ENCODE measurements around the gene LRRC75A. TPM values are rescaled to one million over a fixed set of nuclear protein-coding genes. Genes with fewer than 3 reads are reported as not detected.

The LRRC75A gene
- polyA plus RNA-seq, 1 experiment, result 1.3 TPM

- no peak overlapping the region for H3K4me3 ChIP-seq (ENCODE audit: low read depth, low read length)
- H3K36me3 ChIP-seq (ENCODE audit: control insufficient read depth, insufficient read depth, low read length), result no peaks in the 10 kb centered on the region
- POLR2A ChIA-PET, result no interaction called here
- no peaks in the 10 kb centered on the region for H3K27me3 ChIP-seq (ENCODE audit: control insufficient read depth, insufficient read depth, low read length)
- TF ChIP-seq CTCF (IDR thresholded peaks at IDR 0.05; ENCODE audit: insufficient read depth, low read depth, low read length), result no peak
- CTCF ChIA-PET, result interaction anchor here (1.8 kb wide), 1 partner anchor 39 kb away, joined by 4 read pairs; no protein-coding TSS in a partner anchor
- no peak for DNase-seq (ENCODE audit: low read depth)
These were observed 9.7 kb downstream of the LRRC75A start for GRCh38 chr17:16482253-16482652.

GRCh38 chr17:16480995-16481394 lies 11.0 kb downstream of the LRRC75A start:
- TF ChIP-seq CTCF (IDR thresholded peaks at IDR 0.05; ENCODE audit: insufficient read depth, low read depth, low read length), result no peak
- DNase-seq (ENCODE audit: low read depth), result no peak
- H3K36me3 ChIP-seq (ENCODE audit: control insufficient read depth, insufficient read depth, low read length), result no peaks in the 10 kb centered on the region
- H3K4me3 ChIP-seq (ENCODE audit: low read depth, low read length), result no peak overlapping the region
- no peaks in the 10 kb centered on the region for H3K27me3 ChIP-seq (ENCODE audit: control insufficient read depth, insufficient read depth, low read length)
- ChIA-PET CTCF (interaction anchor here (0.6 kb wide), 1 partner anchor 44 kb away, joined by 4 read pairs; no protein-coding TSS in a partner anchor), POLR2A (no interaction called here)

GRCh38 chr17:16479264-16479663 lies 12.7 kb downstream of the LRRC75A start:
- CTCF ChIA-PET, result interaction anchor here (1.5 kb wide), 1 partner anchor 42 kb away, joined by 4 read pairs; no protein-coding TSS in a partner anchor
- Histone ChIP-seq H3K36me3 (ENCODE audit: control insufficient read depth, insufficient read depth, low read length) (no peaks in the 10 kb centered on the region), H3K27me3 (ENCODE audit: control insufficient read depth, insufficient read depth, low read length) (no peaks in the 10 kb centered on the region), H3K4me3 (ENCODE audit: low read depth, low read length) (no peak overlapping the region)
- DNase-seq (ENCODE audit: low read depth), result no peak
- TF ChIP-seq CTCF (IDR thresholded peaks at IDR 0.05; ENCODE audit: insufficient read depth, low read depth, low read length), result no peak
- POLR2A ChIA-PET, result no interaction called here

- DNase-seq (ENCODE audit: low read depth), result no peak
- Histone ChIP-seq H3K4me3 (ENCODE audit: low read depth, low read length) (no peak overlapping the region), H3K27me3 (ENCODE audit: control insufficient read depth, insufficient read depth, low read length) (no peaks in the 10 kb centered on the region), H3K36me3 (ENCODE audit: control insufficient read depth, insufficient read depth, low read length) (no peaks in the 10 kb centered on the region)
- POLR2A ChIA-PET, result interaction anchor here (0.6 to 0.7 kb wide), 2 partner anchors 30 to 33 kb away, joined by 3 to 8 read pairs; no protein-coding TSS in a partner anchor
- TF ChIP-seq CTCF (IDR thresholded peaks at IDR 0.05; ENCODE audit: insufficient read depth, low read depth, low read length), result no peak
- CTCF ChIA-PET, result interaction anchor here (1.3 to 1.5 kb wide), 4 partner anchors 9 to 43 kb away, joined by 4 to 5 read pairs (median 4); no protein-coding TSS in a partner anchor
These were observed 13.3 kb downstream of the LRRC75A start for GRCh38 chr17:16478649-16479048.

- H3K27me3 ChIP-seq (ENCODE audit: control insufficient read depth, insufficient read depth, low read length), result no peaks in the 10 kb centered on the region
- no peak overlapping the region for H3K4me3 ChIP-seq (ENCODE audit: low read depth, low read length)
- H3K36me3 ChIP-seq (ENCODE audit: control insufficient read depth, insufficient read depth, low read length), result no peaks in the 10 kb centered on the region
- CTCF ChIA-PET, result interaction anchor here (1.1 to 1.4 kb wide), 5 partner anchors 10 to 24 kb away, joined by 3 to 5 read pairs (median 4); no protein-coding TSS in a partner anchor
- no peak for TF ChIP-seq CTCF (IDR thresholded peaks at IDR 0.05; ENCODE audit: insufficient read depth, low read depth, low read length)
- POLR2A ChIA-PET, result no interaction called here
- DNase-seq (ENCODE audit: low read depth), result no peak
These were observed 14.3 kb downstream of the LRRC75A start for GRCh38 chr17:16477666-16478065.

Measured in BJ (cell line).